NOMO-1 (cell line): Measurements from ENCODE around the gene DGKQ.
"Not testable (repeated sequence)": the region's sequence is repeated elsewhere in the genome, so short reads cannot be mapped to it uniquely, and the experiment has no call there.

Source experiments
- DNase-seq, 2 experiments: peaks; one replicate each; lab custom pipeline; 2025; ENCODE audit not compliant: unreplicated experiment in 2 of 2; lab: John Stamatoyannopoulos, UW

DGKQ gene

GRCh38 chr4:953574-953915, 19.8 kb downstream of the DGKQ start:
- no peak for DNase-seq

DNA sequence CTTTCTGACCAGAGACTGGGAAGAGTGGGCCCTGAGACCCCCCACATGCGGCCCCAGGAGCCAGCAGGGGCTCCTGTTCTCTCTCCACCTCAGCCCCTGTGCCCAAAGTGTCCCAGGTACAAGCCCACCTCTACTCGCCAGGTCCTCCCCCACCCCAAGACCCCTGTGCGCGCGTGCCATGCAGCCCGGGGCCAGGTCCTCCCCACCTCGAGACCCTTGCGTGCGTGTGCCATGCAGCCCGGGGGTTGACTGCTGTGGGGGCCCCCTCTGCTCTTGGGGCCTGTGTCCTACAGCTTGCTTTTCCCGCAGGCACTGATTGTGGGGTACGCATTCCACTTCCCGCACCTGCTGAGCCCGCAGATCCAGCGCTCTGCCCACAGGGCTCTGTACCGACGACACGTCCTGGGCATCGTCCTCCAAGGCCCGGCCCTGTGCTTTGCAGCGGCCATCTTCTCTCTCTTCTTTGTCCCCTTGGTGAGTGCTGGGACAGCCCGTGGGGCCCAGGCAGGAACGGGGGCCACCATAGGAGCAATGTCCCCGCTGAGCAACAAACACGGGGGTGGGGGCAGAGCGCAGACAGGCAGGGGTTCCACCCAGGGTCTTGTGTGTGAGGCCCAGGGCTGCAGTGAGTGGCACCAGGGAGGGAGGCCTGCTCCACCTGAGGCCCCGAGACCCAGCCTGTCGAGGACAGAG, 20.3 kb downstream of the DGKQ start:
- no peak for DNase-seq

DNA sequence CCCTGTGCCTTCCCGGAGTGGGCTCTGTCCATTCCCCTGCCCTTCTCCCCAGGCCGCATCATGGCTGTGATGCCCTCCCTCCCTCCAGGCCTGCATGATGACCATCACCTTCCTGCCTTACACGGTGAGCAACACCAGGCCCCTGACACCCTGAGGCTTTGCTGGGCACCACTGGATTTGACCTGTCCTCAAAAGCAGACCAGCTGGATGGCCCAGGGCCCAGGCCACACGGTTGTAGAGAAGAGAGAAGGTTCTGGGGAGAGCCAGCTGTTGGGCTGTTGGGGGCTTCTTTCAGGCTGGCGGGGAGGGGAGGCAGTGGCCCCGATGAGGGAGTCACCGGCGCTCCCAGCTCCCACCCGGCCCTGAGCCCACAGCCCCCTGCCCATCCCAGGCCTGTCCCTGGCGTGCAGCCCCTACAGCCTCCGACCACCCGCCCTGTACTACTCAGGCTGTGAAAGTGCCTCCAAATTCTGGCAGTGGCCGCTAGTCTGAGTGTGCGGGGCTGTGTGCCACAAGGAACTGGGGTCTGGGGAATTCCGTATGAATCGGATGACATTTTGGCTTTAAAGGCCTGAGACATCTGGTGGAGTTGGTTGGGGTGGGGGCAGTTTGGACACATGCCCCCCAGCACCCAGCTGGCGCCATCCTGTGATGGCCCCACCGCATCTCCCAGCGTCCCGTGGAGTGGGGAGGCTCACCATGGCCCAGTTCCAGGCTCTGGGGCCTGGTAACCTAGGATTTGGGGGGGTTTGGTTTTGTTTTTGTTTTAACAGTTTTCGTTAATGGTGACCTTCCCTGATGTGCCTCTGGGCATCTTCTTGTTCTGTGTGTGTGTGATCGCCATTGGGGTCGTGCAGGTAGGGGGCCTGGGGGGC, 21.5 kb downstream of the DGKQ start:
- DNase-seq = no peak

DNA sequence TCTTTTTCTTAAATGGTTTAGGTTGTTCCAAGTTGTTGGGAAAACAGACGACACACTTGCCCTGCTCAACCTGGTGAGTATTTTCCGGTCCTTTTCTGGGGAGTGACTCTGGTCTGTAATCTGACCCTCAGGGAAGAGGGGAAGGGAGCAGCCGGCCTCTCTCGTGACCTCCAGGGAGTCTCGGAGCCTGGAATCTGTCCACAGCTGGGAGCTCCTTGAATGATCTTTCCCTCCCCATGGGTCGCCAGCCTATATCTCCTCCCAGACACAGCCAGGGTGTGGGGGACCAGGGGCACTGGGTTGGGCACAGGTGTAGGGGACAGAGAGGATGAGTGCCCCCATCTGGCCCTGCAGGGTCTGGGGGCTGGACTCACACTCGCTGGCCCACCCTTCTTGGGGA, 22.2 kb downstream of the DGKQ start:
- no peak for DNase-seq

GRCh38 chr4:950136-951020, 23.0 kb downstream of the DGKQ start:
- no peak for DNase-seq

DNA sequence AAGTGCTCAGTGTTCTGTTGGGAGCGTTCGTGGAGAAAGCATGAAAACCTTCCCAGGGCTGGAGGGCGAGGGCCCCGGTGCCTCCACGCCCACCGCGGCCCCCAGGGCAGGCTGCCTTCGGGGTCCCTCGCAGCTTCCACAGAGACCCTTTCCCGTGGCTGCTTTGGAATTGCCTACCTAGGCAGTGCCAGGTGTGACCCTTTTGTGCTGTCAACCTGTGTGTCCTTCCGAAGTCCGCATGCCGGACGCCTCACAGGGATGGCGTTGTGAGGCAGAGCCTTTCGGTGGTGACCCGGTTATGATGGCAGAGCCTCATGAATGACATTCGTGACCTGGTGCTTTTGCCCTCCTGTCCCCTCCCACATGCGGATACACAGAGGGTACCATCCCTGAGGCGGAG, 23.7 kb downstream of the DGKQ start:
- no peak for DNase-seq

GRCh38 chr4:948936-949300, 24.5 kb downstream of the DGKQ start:
- DNase-seq = no peak

GRCh38 chr4:948101-948935, 25.1 kb downstream of the DGKQ start:
- DNase-seq = no peak

DNA sequence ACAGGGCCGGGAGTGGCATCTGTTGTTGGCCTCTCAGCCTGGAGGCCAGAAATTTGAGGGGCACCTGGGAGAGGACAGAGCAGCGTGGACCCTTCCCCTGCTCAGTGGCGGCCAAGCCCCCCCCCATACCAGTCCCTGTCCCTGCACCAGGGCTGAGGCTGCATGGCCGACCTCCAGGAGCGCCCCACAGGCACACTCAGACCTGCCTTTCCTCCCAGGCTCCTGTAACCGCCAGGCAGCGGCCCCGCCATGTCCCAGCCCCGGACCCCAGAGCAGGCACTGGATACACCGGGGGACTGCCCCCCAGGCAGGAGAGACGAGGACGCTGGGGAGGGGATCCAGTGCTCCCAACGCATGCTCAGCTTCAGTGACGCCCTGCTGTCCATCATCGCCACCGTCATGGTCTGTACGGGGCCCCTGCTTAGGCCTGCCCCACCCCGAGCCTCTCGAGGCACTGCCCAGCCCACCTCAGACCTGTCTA, 25.8 kb downstream of the DGKQ start:
- DNase-seq = no peak

DNA sequence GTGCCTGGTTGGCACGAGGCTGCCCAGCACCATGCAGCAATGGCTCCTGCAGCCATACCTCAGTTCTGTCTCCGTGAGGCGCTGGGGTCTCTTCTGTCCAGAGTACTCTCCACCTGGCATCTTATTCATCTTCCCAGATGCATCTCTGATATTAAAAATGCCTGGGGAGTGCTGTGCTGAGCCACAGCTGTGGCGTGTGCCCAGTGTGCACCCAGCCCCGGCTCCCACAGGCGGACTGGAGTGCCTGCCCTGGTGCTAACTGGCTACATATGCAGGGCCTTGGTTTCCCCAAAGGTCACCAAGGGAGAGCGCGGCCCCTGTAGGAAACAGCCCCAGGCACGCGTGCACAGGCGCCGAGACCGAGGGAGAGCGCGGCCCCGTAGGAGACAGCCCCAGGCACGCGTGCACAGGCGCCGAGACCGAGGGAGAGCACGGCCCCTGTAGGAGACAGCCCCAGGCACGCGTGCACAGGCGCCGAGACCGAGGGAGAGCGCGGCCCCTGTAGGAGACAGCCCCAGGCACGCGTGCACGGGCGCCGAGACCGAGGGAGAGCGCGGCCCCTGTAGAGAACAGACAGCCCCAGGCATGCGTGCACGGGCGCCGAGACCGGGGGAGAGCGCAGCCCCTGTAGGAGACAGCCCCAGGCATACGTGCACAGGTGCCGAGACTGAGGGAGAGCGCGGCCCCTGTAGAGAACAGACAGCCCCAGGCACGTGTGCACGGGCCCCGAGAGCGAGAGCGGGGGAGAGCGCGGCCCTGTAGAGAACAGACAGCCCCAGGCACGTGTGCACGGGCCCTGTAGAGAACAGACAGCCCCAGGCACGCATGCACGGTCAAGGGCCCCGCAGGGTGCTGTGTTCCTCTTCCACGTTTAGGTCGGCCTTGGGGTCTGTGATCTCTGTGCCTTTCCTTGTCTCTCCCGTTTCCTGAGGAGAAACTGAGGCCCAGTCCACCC, 26.6 kb downstream of the DGKQ start:
- no peak for DNase-seq

- DNase-seq = no peak
Observed at GRCh38 chr4:946103-946450, 27.3 kb downstream of the DGKQ start.

- DNase-seq = no peak
Observed at GRCh38 chr4:945274-946102, 27.9 kb downstream of the DGKQ start.

GRCh38 chr4:939508-939907, 33.9 kb downstream of the DGKQ start:
- DNase-seq = not testable (repeated sequence)

GRCh38 chr4:932713-933070, 40.7 kb downstream of the DGKQ start:
- no peak for DNase-seq

DNA sequence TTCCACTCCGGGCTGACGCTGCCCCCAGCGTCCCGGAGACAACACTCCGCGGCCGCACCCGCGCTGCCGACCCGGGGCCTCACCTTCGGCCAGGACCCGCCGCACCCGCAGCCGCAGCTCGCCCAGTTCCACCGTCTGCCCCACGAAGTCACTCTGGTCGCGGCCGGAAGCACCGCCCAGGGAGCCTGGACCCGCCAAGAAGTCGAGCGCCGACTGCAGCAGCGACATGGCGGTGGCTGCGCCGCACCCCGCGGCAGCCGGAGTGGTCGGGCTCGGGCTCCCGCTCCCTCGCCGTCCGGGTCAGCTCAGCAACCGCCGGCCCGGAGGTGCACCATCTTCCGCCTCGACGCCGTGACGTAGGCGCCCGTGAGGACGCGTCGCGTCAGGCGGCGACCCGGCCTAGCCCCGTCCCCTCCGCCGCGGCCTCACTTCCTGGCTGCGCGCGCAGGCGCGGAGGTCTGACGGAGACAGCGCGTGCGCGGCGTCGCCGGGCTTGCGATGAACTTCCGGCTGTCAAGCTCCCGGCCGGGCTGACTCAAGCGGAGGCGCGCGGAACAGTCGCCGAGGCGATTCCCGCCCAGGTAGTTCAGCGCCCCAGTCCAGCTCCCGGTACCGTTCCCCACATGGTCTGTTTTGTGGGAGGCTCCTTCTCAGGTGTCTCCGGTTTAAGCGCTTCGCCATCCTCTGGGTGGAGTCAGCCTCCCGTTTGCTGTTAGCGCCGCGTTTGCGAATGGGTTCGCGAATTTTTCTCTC, 41.2 kb downstream of the DGKQ start, which contains the start of the genes GAK and TMEM175:
Gene GAK (minus strand): TSS at position 357 of the 753 bp plus-strand sequence. CDS start 129 bp downstream, at position 228.
Gene TMEM175 (plus strand): TSS at position 501 of the 753 bp plus-strand sequence. CDS start 15,280 bp downstream, outside the sequence.
- peak; percentile 92 to 96 for DNase-seq

DNA sequence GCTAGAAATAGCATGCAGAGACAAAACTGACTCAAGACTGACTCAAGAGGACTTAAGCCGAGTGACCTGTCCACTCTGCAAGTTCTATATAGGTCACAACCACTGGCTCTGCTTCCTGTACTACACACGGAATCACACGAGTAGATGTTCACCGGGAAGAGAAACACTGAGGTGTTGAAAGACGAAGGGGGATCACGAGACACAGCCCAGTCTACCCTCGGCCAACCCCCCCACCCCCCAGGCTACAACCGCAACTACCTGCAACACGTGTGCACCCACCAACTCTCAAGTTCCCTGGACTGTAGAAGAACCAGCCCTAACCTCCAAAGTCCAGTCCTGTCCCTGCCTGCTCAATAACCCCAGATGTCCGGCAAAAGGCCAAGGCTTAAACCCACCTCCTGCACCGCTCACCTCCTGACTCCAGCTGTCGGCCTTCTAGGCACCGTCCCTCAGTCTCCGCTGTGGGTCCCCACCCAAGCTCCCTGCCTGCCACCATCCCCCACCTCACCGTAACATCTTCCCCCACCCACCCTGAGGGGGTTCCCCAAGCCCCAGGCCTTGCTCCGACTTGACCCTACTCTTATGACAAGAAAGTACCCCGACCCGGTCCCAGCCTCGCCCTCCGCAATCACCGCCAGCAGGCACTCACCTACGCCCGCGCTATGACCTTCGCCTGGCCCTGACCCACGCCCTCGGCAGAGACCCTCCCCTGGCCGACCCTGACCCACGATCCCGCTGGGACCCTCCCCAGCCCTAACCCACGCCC, 42.0 kb downstream of the DGKQ start:
- peak in 1 of 2 experiments; percentile 21 for DNase-seq

GRCh38 chr4:930827-931193, 42.6 kb downstream of the DGKQ start:
- DNase-seq = no peak
